ENCODE data around the gene DISP2.

The DISP2 gene

GRCh38 chr15:40322531-40323238, 35.3 kb upstream of the DISP2 start:
- Histone ChIP-seq H3K4me3 (ENCODE audit: low read length, poor library complexity, severe bottlenecking) (peak overlapping the region; percentile 60), H3K4me1 (ENCODE audit: insufficient read depth, low read length, poor library complexity, severe bottlenecking) (peaks cover 30% of the 10 kb centered on the region), H2AFZ (ENCODE audit: low read length) (no peak overlapping the region), H4K20me1 (ENCODE audit: insufficient read depth, low read length, poor library complexity, severe bottlenecking) (peaks cover 13% of the 10 kb centered on the region), H3K4me2 (ENCODE audit: low read depth, low read length, poor library complexity, severe bottlenecking) (peak overlapping the region; percentile 79), H3K79me2 (ENCODE audit: insufficient read depth, low read length) (peaks cover 39% of the 10 kb centered on the region), H3K9me3 (ENCODE audit: insufficient read depth, low read depth, low read length) (no peaks in the 10 kb centered on the region), H3K9me2 (replicated peaks; ENCODE audit: low read depth, low read length) (no peaks in the 10 kb centered on the region), H3K36me3 (ENCODE audit: insufficient read depth, low read length) (no peaks in the 10 kb centered on the region), H3K9ac (ENCODE audit: low read depth, low read length, poor library complexity, severe bottlenecking) (peak overlapping the region; percentile 12), H3K27me3 (ENCODE audit: insufficient read depth, low read length, poor library complexity, severe bottlenecking) (no peaks in the 10 kb centered on the region), H3F3A (ENCODE audit: low read depth) (no peaks in the 10 kb centered on the region)
- TF ChIP-seq CTCF (conservative IDR thresholded peaks at IDR 0.05; ENCODE audit: low read length) (no peak), EZH2phosphoT487 (IDR thresholded peaks at IDR 0.05; ENCODE audit: borderline replicate concordance) (no peak)

GRCh38 chr15:40323239-40323952, 34.6 kb upstream of the DISP2 start, which contains the start of gene INAFM2:
INAFM2 (plus strand) TSS chr15:40323692; CDS start chr15:40324056, 364 bp downstream.
- Histone ChIP-seq H3K36me3 (ENCODE audit: insufficient read depth, low read length) (no peaks in the 10 kb centered on the region), H3K79me2 (ENCODE audit: insufficient read depth, low read length) (peaks cover 46% of the 10 kb centered on the region), H2AFZ (ENCODE audit: low read length) (no peak within 1 kb of the TSS; the same call in 1 of the 2 replicates), H3K9me2 (replicated peaks; ENCODE audit: low read depth, low read length) (no peaks in the 10 kb centered on the region), H3K9ac (ENCODE audit: low read depth, low read length, poor library complexity, severe bottlenecking) (peak within 1 kb of the TSS; percentile 82), H3K9me3 (ENCODE audit: insufficient read depth, low read depth, low read length) (no peaks in the 10 kb centered on the region), H3F3A (ENCODE audit: low read depth) (0 out of 2 replicates have a peak, but pooled peaks cover 1% of the 10 kb centered on the region), H3K4me2 (ENCODE audit: low read depth, low read length, poor library complexity, severe bottlenecking) (peak within 1 kb of the TSS; percentile 84), H3K4me1 (ENCODE audit: insufficient read depth, low read length, poor library complexity, severe bottlenecking) (peaks cover 37% of the 10 kb centered on the region), H3K4me3 (ENCODE audit: low read length, poor library complexity, severe bottlenecking) (peak within 1 kb of the TSS; percentile 81), H3K27me3 (ENCODE audit: insufficient read depth, low read length, poor library complexity, severe bottlenecking) (no peaks in the 10 kb centered on the region), H4K20me1 (ENCODE audit: insufficient read depth, low read length, poor library complexity, severe bottlenecking) (peaks cover 13% of the 10 kb centered on the region)
- TF ChIP-seq EZH2phosphoT487 (IDR thresholded peaks at IDR 0.05; ENCODE audit: borderline replicate concordance) (no peak), CTCF (conservative IDR thresholded peaks at IDR 0.05; ENCODE audit: low read length) (peak; percentile 47)

GRCh38 chr15:40323953-40324937, 33.8 kb upstream of the DISP2 start:
- peaks cover 46% of the 10 kb centered on the region for H3K4me1 ChIP-seq (ENCODE audit: insufficient read depth, low read length, poor library complexity, severe bottlenecking)
- peak overlapping the region; percentile 81 for H3K4me3 ChIP-seq (ENCODE audit: low read length, poor library complexity, severe bottlenecking)
- TF ChIP-seq CTCF (conservative IDR thresholded peaks at IDR 0.05; ENCODE audit: low read length): no peak
- no peak for TF ChIP-seq EZH2phosphoT487 (IDR thresholded peaks at IDR 0.05; ENCODE audit: borderline replicate concordance)
- H3K27me3 ChIP-seq (ENCODE audit: insufficient read depth, low read length, poor library complexity, severe bottlenecking): no peaks in the 10 kb centered on the region
- H2AFZ ChIP-seq (ENCODE audit: low read length): no peak overlapping the region; the same call in 1 of the 2 replicates
- H3K4me2 ChIP-seq (ENCODE audit: low read depth, low read length, poor library complexity, severe bottlenecking): peak overlapping the region; percentile 84
- H3K9ac ChIP-seq (ENCODE audit: low read depth, low read length, poor library complexity, severe bottlenecking): peak overlapping the region; percentile 82
- no peaks in the 10 kb centered on the region for H3K9me3 ChIP-seq (ENCODE audit: insufficient read depth, low read depth, low read length)
- H3F3A ChIP-seq (ENCODE audit: low read depth): 0 out of 2 replicates have a peak, but pooled peaks cover 5% of the 10 kb centered on the region
- no peaks in the 10 kb centered on the region for H3K36me3 ChIP-seq (ENCODE audit: insufficient read depth, low read length)
- no peaks in the 10 kb centered on the region for H3K9me2 ChIP-seq (replicated peaks; ENCODE audit: low read depth, low read length)
- H4K20me1 ChIP-seq (ENCODE audit: insufficient read depth, low read length, poor library complexity, severe bottlenecking): peaks cover 13% of the 10 kb centered on the region
- peaks cover 53% of the 10 kb centered on the region for H3K79me2 ChIP-seq (ENCODE audit: insufficient read depth, low read length)
